HG03565 (cell line): ENCODE data around the gene CCNL1.

Experiments
- ATAC-seq: cut with Tn5 transposase; IDR thresholded peaks from one replicate; pipeline ENCODE4 v1.9.1; 2021; ENCODE audit warnings: mild to moderate bottlenecking, moderate library complexity; ENCODE audit not compliant: unreplicated experiment

CCNL1 gene

GRCh38 chr3:157147099-157147803 lies 12.7 kb downstream of the CCNL1 start:
- ATAC-seq: no peak

GRCh38 chr3:157145606-157146322 lies 14.2 kb downstream of the CCNL1 start:
- ATAC-seq: no peak

GRCh38 chr3:157142315-157142714 lies 17.6 kb downstream of the CCNL1 start:
- no peak for ATAC-seq

- ATAC-seq: no peak
These were observed 19.9 kb downstream of the CCNL1 start for GRCh38 chr3:157139938-157140534.

DNA sequence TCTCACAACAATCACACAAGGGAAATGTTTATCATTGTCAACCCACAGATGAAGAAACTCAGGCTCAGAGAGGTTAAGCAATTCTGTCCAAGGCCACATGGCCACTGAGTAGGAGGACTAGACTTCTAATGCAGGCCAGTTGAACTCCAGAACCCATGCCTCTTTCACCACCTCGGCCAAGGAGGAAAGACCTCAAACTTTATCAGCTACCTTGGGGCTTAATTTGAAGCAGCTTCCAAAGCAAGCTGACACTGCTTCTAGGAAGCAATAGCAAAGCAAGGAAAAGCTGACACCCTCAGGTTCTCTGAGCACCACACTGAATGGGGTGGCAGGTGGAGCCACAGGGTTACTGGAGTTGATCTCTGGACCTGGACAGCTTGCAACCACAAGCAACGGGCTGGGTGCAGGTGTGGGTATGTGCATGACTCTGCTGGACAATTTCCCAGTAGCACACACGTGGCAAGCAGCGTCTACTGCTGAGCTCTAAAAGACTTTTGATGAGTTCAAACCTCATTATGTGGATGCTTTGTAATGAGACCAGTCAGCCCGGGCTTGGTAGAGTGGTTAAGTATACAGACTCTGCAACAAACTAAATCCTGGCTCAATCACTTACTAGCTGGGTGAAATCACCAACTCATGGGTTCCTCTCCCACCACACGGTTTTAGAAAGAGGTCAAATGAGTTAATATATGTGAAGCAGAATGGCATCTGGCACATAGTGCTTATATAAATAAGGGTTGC lies 23.1 kb downstream of the CCNL1 start:
- ATAC-seq: peak; percentile 2

DNA sequence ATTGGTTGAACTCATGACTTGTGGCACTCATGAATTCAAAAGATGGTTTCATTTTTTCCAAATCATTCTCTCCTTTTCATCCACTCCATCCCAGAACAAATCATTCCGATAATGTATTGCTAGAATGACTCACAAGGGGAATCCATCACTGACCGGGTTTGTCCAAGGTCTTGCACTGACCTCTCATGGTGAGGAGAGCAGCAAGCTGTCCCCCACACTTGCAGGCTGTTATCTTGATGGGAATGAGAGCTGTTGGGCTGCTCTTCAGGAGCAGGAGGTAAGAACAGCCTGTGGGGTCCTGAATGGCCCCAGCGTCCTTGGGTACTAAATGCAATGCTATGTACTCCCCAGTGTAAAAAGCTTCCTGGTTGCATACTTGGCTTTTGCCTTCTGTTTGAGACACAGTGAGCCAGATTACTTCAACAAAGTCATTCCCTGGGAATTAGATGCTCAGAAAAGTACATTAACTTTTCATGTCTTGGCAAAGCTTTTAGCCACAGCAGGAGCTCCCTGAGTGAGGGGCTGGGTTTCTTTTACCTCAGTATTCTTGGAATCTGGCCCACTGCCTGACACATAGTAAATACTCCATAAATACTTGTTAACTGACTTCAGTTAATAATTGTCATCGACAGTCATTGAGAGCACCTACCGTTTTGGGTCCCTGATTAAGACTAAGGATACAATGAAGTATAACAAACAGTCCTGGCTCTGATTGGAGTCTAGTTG lies 24.1 kb downstream of the CCNL1 start:
- ATAC-seq: no peak

DNA sequence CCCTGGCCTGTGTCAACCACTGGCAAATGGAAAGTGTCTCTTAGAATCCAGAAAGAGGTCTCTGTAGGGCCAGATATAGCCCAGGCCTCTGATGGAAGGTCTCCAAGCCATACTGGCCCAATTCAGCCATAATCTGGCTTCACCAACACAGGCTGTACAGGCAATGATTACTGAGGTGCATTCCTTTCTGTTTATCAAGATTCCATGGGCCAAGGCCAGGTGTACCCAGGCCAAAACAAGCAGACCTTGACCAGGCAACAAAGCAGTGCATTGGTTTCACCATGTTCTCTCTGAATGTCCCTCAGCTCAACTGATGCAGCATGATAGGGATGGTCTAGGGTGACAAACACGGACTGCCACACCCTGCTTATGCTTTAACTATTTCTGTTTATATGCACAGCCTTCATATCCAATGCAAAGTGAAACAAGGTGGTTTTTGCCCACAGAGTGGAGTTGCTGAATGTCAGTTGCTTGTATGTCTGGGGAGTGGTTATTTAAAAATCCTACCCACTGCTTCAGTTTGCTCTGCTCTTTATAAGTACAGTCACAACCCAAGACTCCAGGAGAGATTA lies 25.2 kb downstream of the CCNL1 start:
- peak; percentile 68 for ATAC-seq

DNA sequence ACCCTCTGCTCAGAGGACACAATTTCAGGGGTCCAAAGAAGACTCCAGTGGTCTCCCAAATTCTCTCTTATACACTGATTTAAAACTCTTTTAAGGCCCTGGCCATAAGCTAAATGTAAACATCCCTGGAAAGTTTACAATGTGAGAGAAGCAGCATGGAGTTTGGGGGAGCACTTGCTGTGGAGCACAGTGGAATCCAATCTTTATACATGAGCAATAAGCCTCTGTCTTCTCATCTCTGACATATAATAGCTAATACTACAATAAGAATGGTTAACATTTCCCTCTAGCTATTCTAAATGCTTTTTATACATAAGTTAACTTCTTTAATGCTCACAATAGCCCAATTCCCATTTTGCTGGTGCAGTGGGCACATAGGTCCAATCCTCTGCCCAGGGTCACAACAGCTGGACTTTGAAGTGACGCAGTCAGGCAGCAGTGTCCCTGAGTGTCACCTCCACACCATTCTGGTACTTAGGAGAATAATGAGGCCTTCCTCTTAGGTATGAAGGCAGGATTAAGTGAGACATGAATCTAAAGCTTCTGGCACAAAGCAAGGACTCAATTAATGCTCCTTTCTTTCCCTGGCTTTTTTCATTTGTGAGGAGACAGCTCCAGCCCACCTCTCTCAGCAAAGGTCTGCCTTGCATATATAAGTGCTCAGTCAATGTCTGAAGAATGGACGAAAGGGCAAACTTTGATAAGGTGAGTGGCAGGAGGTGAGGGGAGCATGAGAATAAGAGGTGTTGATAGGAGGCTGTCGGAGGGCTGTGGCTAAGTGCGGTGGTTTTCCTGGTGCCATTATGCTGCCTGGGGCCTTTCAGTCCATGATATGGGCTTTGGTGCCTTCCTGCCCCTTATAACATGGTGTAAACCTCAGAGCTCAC lies 26.3 kb downstream of the CCNL1 start:
- no peak for ATAC-seq

DNA sequence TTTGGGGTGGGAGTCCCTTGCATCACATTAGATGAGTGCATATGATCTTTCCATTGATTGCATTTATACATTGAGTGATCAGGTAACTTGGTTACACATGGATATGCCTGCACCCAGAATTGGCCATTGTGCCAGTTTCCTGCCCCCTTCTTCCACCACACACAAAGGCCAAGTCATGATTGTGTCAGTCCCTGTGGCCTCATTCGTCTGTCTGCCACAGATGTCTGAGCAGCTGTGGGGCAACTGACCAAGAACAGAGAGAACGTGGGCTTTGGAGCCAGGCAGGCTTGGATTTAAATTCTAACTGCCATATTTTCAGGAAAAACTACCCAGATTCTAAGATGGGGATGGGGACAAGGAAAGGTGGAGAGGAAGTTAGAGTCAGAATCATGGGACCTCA lies 27.0 kb downstream of the CCNL1 start:
- no peak for ATAC-seq

DNA sequence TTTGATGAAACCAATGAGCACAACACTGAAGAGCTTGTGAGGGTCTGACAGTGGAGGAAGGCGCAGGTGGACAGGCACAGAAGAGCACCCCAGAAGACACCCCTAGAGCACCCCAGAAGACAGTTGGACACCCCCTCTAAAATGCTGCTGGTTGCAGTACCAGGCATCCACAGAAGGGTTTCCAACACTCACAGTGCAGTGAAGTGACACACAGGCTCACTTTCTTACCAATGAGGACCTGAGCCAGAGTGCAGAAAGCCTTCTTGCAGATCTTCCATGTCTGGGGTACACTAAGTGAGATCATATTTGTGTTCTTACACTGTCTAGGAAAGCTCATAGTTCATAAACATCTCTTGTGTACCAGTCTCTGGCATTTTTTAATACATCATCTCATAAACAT lies 27.6 kb downstream of the CCNL1 start:
- ATAC-seq: no peak

GRCh38 chr3:157131861-157132260 lies 28.1 kb downstream of the CCNL1 start:
- no peak for ATAC-seq

DNA sequence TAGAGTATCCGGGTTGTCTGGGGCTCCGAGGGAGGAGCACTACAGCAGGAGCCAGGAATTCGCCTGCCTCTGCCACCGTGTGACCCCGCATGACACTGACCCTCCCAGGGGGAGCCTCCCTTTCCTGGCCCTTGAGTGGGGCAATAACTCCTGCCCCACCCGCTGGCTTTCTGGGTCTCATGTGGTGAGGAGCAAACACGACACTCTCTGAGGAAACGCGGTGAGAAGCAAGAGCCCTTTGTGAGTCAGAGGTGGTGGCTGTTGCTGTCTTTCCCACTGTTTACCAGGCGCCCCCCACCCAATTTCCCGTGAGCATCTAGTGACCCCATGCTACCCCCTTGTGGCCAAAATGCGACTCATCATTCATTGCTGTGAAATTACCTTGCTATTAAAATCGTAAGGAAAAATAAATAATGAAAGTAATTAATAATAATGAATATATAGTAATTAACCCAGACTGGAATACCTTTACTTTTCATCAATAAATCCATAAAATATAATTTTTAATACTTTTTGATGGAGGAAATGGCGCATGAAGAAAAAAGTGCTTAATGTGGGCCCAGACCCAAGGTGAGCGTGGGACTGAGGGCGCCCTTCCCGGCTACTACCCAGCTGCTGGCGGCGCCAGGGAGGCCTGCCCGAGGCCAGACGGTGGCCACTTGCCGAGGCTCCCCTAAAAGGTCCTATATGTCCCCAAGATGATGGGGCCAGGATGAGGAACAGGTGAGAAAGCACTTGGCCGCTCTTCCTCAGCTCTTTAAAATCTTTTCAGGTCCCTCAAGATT lies 29.3 kb downstream of the CCNL1 start:
- ATAC-seq: no peak

GRCh38 chr3:157129803-157130466 lies 30.0 kb downstream of the CCNL1 start:
- ATAC-seq: no peak

GRCh38 chr3:157128771-157129681 lies 30.9 kb downstream of the CCNL1 start:
- peak; percentile 5 for ATAC-seq

- ATAC-seq: peak; percentile 46
These were observed 31.8 kb downstream of the CCNL1 start for GRCh38 chr3:157127831-157128767.

GRCh38 chr3:157127268-157127667 lies 32.7 kb downstream of the CCNL1 start:
- ATAC-seq: no peak
